ENCODE data around the gene HINFP.

DNA sequence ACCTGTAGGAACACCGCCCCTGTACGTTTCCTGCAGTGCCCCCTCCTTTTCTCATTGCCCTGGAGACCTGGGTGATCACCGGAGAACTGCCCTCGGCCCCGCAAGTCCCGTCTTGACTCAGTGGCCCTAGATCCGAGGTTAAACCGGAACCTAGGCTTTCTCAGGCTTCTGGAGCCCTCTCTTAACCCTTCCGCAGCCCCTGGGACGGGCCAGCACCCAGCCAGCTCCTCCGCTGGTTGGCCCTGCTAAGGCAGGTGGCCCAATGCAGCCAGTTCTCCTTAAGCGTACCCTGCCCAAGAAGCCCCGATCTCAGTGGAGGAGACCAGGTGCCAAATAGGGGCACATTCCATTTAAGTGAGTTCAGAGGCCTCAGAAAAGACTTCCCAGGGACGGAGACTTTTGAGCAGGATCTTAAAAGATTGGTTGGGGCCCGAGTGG, 47.9 kb downstream of the HINFP start:
- TF ChIP-seq CTCF (conservative IDR thresholded peaks at IDR 0.05 in 1 of 2, IDR thresholded peaks at IDR 0.05 in 1 of 2; ENCODE audit: extremely low read depth in 1 of 2, insufficient read depth in 1 of 2, low read depth in 1 of 2, low read length in 2 of 2), result no peak
- no peak for TF ChIP-seq EZH2 (IDR thresholded peaks at IDR 0.05; ENCODE audit: borderline replicate concordance, low read length)

Measured in mammary epithelial cell (primary cell).